ENCODE measurements around the gene JAML. TPM values are rescaled to one million over a fixed set of nuclear protein-coding genes. Genes with fewer than 3 reads are reported as not detected.

JAML gene
- total and polyA plus RNA-seq, 2 of the 8 experiments (the other 6 are each of a cell fraction or from before 2014, with no cell fraction given): 0.12 to 0.58 TPM

DNA sequence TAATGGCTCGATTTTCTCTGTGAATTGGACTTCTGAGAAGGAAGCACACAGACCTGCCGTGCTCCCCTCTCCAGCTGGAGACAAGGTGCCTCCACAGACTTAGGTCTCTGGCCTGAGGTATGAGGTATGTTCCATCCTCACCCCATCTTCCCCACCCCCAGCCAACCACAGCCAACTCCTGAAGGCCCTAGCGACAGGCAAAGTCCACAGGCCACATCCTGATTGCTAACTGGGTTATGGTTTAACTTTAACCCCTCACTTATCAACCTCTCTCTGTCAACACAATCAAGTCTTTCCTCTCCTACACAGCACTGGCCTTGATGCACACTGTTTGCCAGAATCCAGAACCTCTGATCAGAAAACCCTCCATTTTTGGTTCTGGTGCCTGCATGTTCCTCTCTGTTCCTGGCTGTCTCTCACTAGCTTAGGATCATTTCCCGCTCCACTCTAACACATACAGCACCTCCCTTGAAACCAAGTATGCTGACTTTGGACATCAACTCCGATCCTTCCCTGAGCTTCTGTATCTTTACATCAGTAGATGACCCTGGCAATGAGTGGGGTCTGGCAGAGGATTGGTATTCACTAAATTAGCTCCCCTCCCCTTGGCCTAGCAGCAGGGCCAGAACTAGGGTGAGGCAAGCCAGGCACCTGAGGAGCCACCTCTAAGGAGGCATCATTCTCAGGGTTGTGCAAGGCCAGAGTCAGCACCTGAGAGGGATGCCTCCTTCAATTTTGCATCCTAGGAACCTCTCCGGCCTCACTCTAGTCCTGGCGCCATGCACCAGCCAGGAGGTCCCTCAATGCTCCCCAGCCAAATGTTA, 22.0 kb downstream of the JAML start:
- Histone ChIP-seq H4K91ac (replicated peaks; ENCODE audit: insufficient read length, low read length) (no peak overlapping the region), H3K36me3 (ENCODE audit: control insufficient read depth in 2 of 4, insufficient read depth in 4 of 4, low read length in 3 of 4) (no peaks in the 10 kb centered on the region), H2BK120ac (replicated peaks; ENCODE audit: low read depth, low read length) (no peak overlapping the region), H3K4ac (replicated peaks; ENCODE audit: insufficient read length, low read depth, low read length) (no peak overlapping the region), H4K20me1 (replicated peaks in 1 of 2; ENCODE audit: control insufficient read depth in 1 of 2, insufficient read depth in 2 of 2, low read length in 2 of 2) (no peaks in the 10 kb centered on the region), H4K5ac (ENCODE audit: insufficient read length, low read depth, low read length) (no peak overlapping the region), H4K8ac (ENCODE audit: extremely low read depth, insufficient read depth, low read length) (no peak overlapping the region; the same call in 1 of the 2 replicates), H3K23me2 (ENCODE audit: low read depth, low read length) (peaks cover 2% of the 10 kb centered on the region; the same call in 1 of the 2 replicates), H3K27me3 (replicated peaks in 1 of 4; ENCODE audit: control insufficient read depth in 3 of 4, extremely low read depth in 1 of 4, insufficient read depth in 3 of 4, low read length in 3 of 4) (peaks cover 0 to 2% (median under 1%) of the 10 kb centered on the region in 4 experiments; a peak in 2 of 7 replicates), H3K79me2 (ENCODE audit: control insufficient read depth in 1 of 2, insufficient read depth in 2 of 2, low read length in 2 of 2) (no peaks in the 10 kb centered on the region), H3K23ac (ENCODE audit: insufficient read length) (no peak overlapping the region), H3K18ac (ENCODE audit: extremely low read depth, low read length) (no peak overlapping the region), H2BK12ac (ENCODE audit: low read depth, low read length) (no peak overlapping the region), H3K79me1 (ENCODE audit: low read depth, low read length) (no peaks in the 10 kb centered on the region), H2AFZ (ENCODE audit: low read length) (no peak overlapping the region), H3K27ac (ENCODE audit: low read depth, low read length) (no peak overlapping the region), H2BK15ac (ENCODE audit: low read length) (peak overlapping the region; percentile 18; the same call in 1 of the 2 replicates), H2BK5ac (ENCODE audit: low read depth, low read length) (no peak overlapping the region), H3K14ac (ENCODE audit: insufficient read length) (no peak overlapping the region), H3K4me3 (ENCODE audit: extremely low read depth in 1 of 4, insufficient read depth in 2 of 4, low read depth in 3 of 4, low read length in 4 of 4) (no peak overlapping the region), H3K4me1 (replicated peaks in 1 of 4; ENCODE audit: control insufficient read depth in 3 of 4, insufficient read depth in 4 of 4, low read length in 3 of 4) (peaks cover 0 to 4% (median 0%) of the 10 kb centered on the region in 4 experiments; a peak in 1 of 7 replicates), H3K4me2 (ENCODE audit: insufficient read depth in 1 of 2, low read depth in 2 of 2, low read length in 2 of 2) (no peak overlapping the region), H2AK5ac (ENCODE audit: low read depth, low read length) (no peak overlapping the region), H3K9me3 (ENCODE audit: insufficient read depth in 2 of 2, low read depth in 1 of 2, low read length in 1 of 2) (no peaks in the 10 kb centered on the region), H3K56ac (replicated peaks; ENCODE audit: insufficient read length, low read depth, low read length) (no peak overlapping the region), H3K9ac (replicated peaks in 1 of 4; ENCODE audit: extremely low read depth in 1 of 4, low read depth in 3 of 4, low read length in 3 of 4) (no peak overlapping the region), H2BK20ac (ENCODE audit: low read length) (no peak overlapping the region)
- CTCF ChIA-PET (ENCODE audit: partially characterized antibody): interaction anchor here (0.7 to 1.6 kb wide), 8 partner anchors 11 to 150 kb away, joined by 3 to 5 read pairs (median 3); no protein-coding TSS in a partner anchor
- 93% methylated on average over 7 of the region's 7 CpGs; no CpG with 5 or more reads in 1 of the 2 experiments for WGBS, 2 experiments (ENCODE audit: extremely low coverage in 1 of 2, insufficient coverage in 1 of 2, insufficient read length in 1 of 2, insufficient replicate concordance in 2 of 2, low coverage in 1 of 2, low lambda C conversion rate in 2 of 2, missing lambda C conversion rate in 1 of 2)
- DNase-seq (ENCODE audit: low read depth in 1 of 2, low spot score in 2 of 2): no peak
- POLR2A ChIA-PET (ENCODE audit: partially characterized antibody): no interaction called here
- FAIRE-seq: no peak
- no peak for TF ChIP-seq CBX5 (IDR thresholded peaks at IDR 0.05; ENCODE audit: low read depth, low read length)
- TF ChIP-seq TEAD4 (IDR thresholded peaks at IDR 0.05; ENCODE audit: low read depth, low read length): no peak
- no peak for TF ChIP-seq SUZ12 (IDR thresholded peaks at IDR 0.05; ENCODE audit: low read length)
- no peak for TF ChIP-seq POU5F1 (IDR thresholded peaks at IDR 0.05; ENCODE audit: low read depth, low read length)
- TF ChIP-seq SIRT6 (IDR thresholded peaks at IDR 0.05; ENCODE audit: low read length): no peak
- TF ChIP-seq RFX5 (IDR thresholded peaks at IDR 0.05; ENCODE audit: borderline replicate concordance, low read depth, low read length): no peak
- no peak for TF ChIP-seq JUND (IDR thresholded peaks at IDR 0.05; ENCODE audit: low read length)
- TF ChIP-seq RXRA (IDR thresholded peaks at IDR 0.05; ENCODE audit: insufficient read depth, low read depth, low read length): no peak
- no peak for TF ChIP-seq FOSL1 (IDR thresholded peaks at IDR 0.05; ENCODE audit: insufficient read depth, low read depth, low read length)
- TF ChIP-seq KDM4A (IDR thresholded peaks at IDR 0.05; ENCODE audit: low read depth, low read length, severe bottlenecking): no peak
- TF ChIP-seq RAD21 (IDR thresholded peaks at IDR 0.05 in 1 of 2, conservative IDR thresholded peaks at IDR 0.05 in 1 of 2; ENCODE audit: low read depth in 2 of 2, low read length in 2 of 2): no peak
- no peak for TF ChIP-seq SP4 (IDR thresholded peaks at IDR 0.05; ENCODE audit: low read length)
- TF ChIP-seq EGR1 (IDR thresholded peaks at IDR 0.05; ENCODE audit: borderline replicate concordance, low read depth, low read length): no peak

All from H1 (cell line).